ENCODE measurements around the gene JSRP1.
A peak's percentile ranks its signal among the peaks of the same experiment; 100 is the strongest.

The JSRP1 gene

DNA sequence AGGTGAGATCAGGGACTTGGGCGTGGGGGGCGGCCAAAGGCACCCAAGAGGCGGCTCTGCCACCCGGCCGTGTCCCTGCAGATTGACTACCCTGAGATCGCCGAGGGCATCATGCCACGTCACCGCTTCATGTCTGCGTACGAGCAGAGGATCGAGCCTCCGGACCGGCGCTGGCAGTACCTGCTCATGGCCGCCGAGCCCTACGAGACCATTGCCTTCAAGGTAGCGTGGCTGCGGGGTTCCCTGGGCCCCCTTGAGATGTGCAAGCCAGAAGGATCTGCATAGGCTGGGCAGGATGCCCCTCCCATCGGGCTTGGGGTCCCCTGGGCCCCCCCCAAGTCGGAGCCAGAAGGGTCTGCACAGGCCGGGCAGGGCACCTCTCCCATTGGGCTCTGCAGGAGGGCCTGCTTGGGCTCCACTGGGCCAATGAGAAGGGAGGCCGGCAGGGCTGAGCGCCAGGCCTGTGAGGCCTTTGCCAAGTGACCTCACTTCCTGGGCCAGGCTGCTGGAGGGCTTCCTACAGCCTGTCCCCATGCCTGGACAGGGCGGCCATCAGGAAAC lies 9.3 kb downstream of the JSRP1 start:
- DNase-seq (ENCODE audit: low read depth in 2 of 2): no peak

DNA sequence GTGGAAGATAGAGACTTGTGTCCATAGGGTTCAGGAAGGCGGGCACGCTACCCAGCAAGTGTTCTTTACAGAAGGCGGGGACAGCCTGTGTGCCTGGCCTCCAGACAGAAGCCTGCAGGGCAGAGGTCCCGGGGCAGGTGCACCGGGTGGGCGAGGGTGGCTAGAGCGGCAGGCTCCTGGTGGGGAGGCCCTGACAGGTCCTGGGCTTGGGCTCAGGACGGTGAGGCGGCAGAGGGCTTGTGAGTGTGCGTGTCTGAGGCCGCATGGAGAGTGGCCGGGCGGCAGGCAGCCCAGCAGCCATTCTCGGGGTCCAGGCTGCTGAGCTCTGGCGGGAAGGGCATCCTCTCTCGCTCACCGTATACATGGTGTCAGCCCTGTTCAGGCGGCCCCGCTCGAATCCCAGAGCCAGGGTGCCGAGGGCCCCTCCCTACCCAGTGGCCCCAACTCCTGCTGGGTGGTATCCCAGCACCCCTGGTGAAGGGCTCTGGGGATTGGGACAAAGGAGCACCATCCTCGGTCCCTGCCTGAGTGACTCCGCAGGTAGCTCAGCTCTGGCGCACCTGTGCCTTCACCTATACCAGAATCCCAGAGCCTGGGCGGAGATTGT lies 10.1 kb downstream of the JSRP1 start:
- no peak for DNase-seq (ENCODE audit: low read depth in 2 of 2)

DNA sequence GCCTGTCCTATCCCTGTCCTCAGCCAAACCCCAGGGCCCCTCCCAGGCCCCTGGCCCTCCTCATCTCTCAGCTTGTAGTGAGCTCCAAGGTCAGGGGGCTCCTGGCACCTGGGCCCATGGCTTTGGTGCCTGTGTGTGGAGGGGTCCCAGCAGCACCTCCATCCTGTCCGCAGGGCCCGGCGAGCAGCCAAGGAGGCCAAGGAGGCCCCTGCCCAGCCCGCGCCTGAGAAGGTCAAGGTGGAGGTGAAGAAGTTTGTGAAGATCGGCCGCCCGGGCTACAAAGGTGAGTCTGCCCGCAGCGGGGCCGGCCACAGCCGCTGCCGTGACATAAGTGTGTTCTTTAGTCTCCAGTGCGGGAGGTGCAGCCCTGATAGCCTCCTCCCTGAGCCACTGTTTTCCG lies 10.9 kb downstream of the JSRP1 start:
- no peak for DNase-seq (ENCODE audit: low read depth in 2 of 2)

DNA sequence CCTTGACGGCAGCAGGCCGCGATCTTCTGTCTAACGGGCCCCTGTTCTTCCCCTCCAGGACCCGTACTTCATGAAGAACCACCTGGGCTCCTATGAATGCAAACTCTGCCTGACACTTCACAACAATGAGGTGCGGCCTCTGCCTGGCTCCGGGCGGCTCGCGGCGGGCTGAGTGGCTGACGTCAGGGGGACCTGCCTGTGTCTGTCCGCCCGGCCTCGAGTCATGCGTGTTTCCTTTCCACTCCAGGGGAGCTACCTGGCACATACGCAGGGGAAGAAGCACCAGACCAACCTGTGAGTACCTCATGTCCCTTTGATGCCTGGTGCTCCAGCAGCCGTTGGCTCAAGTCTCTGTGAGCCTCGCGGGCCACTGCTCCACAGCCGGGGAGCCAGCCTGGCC lies 11.7 kb downstream of the JSRP1 start:
- no peak for DNase-seq (ENCODE audit: low read depth in 2 of 2)

GRCh38 chr19:2244125-2244411 lies 12.1 kb downstream of the JSRP1 start:
- no peak for DNase-seq (ENCODE audit: low read depth in 2 of 2)

GRCh38 chr19:2243274-2244124 lies 12.7 kb downstream of the JSRP1 start:
- DNase-seq (ENCODE audit: low read depth in 2 of 2): no peak

DNA sequence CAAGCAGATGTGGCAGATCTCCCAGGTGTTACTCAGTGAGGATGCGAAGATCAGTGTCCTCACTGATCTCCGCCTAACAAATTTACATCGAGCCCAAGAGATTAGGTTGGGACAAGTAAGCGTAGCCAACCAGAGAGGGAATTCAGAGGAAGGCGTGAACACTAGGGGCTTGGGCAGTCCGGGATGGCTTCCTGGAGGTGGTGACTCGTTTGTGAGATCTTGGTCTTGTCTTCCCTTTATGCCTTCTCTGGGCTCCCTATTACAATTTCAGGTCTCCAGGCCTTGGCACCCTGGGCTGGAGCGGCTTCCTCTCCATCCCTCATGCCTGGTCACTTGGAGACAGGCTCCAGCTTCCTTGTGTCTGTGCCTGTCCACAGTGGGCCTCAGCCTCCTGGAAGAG lies 13.4 kb downstream of the JSRP1 start:
- DNase-seq (ENCODE audit: low read depth in 2 of 2): no peak

- DNase-seq (ENCODE audit: low read depth in 2 of 2): no peak
Measured at GRCh38 chr19:2242092-2242537, 14.1 kb downstream of the JSRP1 start.

GRCh38 chr19:2240881-2241760 lies 15.1 kb downstream of the JSRP1 start:
- no peak for DNase-seq (ENCODE audit: low read depth in 2 of 2)

- no peak for DNase-seq (ENCODE audit: low read depth in 2 of 2)
Measured at GRCh38 chr19:2239771-2240770, 16.1 kb downstream of the JSRP1 start.

GRCh38 chr19:2239173-2239572 lies 17.0 kb downstream of the JSRP1 start:
- no peak for DNase-seq (ENCODE audit: low read depth in 2 of 2)

GRCh38 chr19:2237869-2238153 lies 18.4 kb downstream of the JSRP1 start:
- no peak for DNase-seq (ENCODE audit: low read depth in 2 of 2)

- no peak for DNase-seq (ENCODE audit: low read depth in 2 of 2)
Measured at GRCh38 chr19:2237051-2237868, 19.0 kb downstream of the JSRP1 start.

GRCh38 chr19:2236314-2237050 lies 19.7 kb downstream of the JSRP1 start, which contains the start of the genes PLEKHJ1 and SF3A2:
TSS of gene PLEKHJ1 (minus strand) at chr19:2236329. CDS start at chr19:2236248, 81 bp downstream.
TSS of gene SF3A2 (plus strand) at chr19:2236824. CDS start at chr19:2243419, 6,595 bp downstream.
- DNase-seq (ENCODE audit: low read depth in 2 of 2): peak; percentile 96

GRCh38 chr19:2236064-2236313 lies 20.2 kb downstream of the JSRP1 start:
- no peak for DNase-seq (ENCODE audit: low read depth in 2 of 2)

GRCh38 chr19:2235381-2236063 lies 20.7 kb downstream of the JSRP1 start:
- DNase-seq (ENCODE audit: low read depth in 2 of 2): no peak

GRCh38 chr19:2234996-2235380 lies 21.2 kb downstream of the JSRP1 start:
- DNase-seq (ENCODE audit: low read depth in 2 of 2): no peak

- DNase-seq (ENCODE audit: low read depth in 2 of 2): no peak
Measured at GRCh38 chr19:2233601-2234280, 22.5 kb downstream of the JSRP1 start.
